IPS DF 19.7 (cell line): ENCODE results near the gene TSC2.
"Not testable (repeated sequence)": the region's sequence is repeated elsewhere in the genome, so short reads cannot be mapped to it uniquely, and the experiment has no call there.

Experiments
- DNase-seq: peaks from one replicate; pipeline ENCODE4 v3.0.0-alpha.2; 2013; ENCODE audit warnings: low read depth, low spot score

Gene TSC2

GRCh38 chr16:2121853-2122252, 74.1 kb downstream of the TSC2 start:
- DNase-seq = no peak

- no peak for DNase-seq
Observed at GRCh38 chr16:2122429-2122828, 74.6 kb downstream of the TSC2 start.

GRCh38 chr16:2122934-2123683, 75.3 kb downstream of the TSC2 start:
- DNase-seq = not testable (repeated sequence)

- not testable (repeated sequence) for DNase-seq
Observed at GRCh38 chr16:2123706-2124376, 76.1 kb downstream of the TSC2 start.

- DNase-seq = not testable (repeated sequence)
Observed at GRCh38 chr16:2124377-2124693, 76.5 kb downstream of the TSC2 start.

- DNase-seq = not testable (repeated sequence)
Observed at GRCh38 chr16:2124694-2125444, 77.1 kb downstream of the TSC2 start.

GRCh38 chr16:2125609-2126008, 77.8 kb downstream of the TSC2 start:
- DNase-seq = not testable (repeated sequence)

GRCh38 chr16:2126161-2126743, 78.5 kb downstream of the TSC2 start:
- not testable (repeated sequence) for DNase-seq

- not testable (repeated sequence) for DNase-seq
Observed at GRCh38 chr16:2126928-2127556, 79.3 kb downstream of the TSC2 start.

GRCh38 chr16:2127630-2128280, 80.0 kb downstream of the TSC2 start:
- DNase-seq = not testable (repeated sequence)

GRCh38 chr16:2129251-2129650, 81.5 kb downstream of the TSC2 start:
- DNase-seq = not testable (repeated sequence)

GRCh38 chr16:2129890-2130447, 82.2 kb downstream of the TSC2 start:
- DNase-seq = not testable (repeated sequence)

- not testable (repeated sequence) for DNase-seq
Observed at GRCh38 chr16:2133797-2134196, 86.0 kb downstream of the TSC2 start.

- not testable (repeated sequence) for DNase-seq
Observed at GRCh38 chr16:2135071-2135470, 87.3 kb downstream of the TSC2 start.

GRCh38 chr16:2135770-2136490, 88.1 kb downstream of the TSC2 start, which contains the start of gene PKD1:
Gene PKD1 (minus strand): TSS chr16:2135898. CDS start chr16:2135689, 209 bp downstream.
- DNase-seq = not testable (repeated sequence)
